Measurements from ENCODE around the gene SLC66A3.

The SLC66A3 gene

DNA sequence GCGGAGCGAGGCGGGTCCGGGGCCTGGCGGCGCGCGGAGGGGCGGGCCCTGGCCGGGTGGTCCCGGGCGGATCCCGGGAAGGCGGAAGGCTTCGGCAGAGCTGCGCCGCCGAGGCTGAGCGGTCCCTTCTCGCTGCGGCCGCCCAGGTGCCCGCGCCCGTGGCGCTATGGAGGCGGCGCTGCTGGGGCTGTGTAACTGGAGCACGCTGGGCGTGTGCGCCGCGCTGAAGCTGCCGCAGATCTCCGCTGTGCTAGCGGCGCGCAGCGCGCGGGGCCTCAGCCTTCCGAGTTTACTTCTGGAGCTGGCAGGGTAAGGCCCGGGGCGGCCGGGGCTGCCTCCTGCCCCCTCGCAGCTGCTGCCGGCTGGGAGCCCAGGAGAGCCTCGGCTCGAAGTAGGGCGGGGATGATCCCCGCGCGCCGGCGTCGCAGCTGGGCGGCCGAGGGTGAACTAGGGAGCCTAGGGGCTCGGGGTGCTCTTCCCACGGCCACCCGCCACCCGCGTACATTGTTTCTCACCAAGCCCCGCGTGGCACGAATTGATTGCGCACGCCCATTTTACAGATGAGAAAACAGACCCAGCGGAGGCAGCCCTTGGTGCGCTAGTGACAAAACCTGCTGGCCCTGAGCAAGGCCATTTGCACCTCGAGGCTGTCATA, at the start of gene SLC66A3:
Gene SLC66A3, plus strand, starts transcription at position 87 of the 655 bp plus-strand sequence. Its CDS starts 80 bp downstream, at position 167.
- DNase-seq (ENCODE audit: low read depth in 1 of 2, low spot score in 1 of 2) = peak in 1 of 2 donors; percentile 16

DNA sequence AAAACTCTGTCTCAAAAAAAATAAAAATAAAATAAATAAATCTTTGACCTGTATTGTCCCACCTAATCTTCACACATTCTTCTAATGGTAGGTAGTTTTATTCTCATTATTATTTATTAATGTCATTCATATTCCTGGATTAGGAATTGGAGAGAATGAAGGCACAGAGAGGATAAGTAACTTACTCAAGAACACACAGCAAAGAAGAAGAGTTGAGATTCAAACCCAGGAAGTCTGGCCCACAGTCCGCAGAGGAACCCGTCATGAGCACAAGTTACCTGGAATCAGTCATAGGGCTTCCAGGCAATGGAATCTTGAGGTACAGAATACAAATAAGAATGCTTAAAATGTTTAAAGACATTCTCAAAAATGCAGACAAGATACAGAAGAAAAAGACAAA, 46.3 kb upstream of the SLC66A3 start:
- no peak for DNase-seq (ENCODE audit: low read depth in 1 of 2, low spot score in 1 of 2)

DNA sequence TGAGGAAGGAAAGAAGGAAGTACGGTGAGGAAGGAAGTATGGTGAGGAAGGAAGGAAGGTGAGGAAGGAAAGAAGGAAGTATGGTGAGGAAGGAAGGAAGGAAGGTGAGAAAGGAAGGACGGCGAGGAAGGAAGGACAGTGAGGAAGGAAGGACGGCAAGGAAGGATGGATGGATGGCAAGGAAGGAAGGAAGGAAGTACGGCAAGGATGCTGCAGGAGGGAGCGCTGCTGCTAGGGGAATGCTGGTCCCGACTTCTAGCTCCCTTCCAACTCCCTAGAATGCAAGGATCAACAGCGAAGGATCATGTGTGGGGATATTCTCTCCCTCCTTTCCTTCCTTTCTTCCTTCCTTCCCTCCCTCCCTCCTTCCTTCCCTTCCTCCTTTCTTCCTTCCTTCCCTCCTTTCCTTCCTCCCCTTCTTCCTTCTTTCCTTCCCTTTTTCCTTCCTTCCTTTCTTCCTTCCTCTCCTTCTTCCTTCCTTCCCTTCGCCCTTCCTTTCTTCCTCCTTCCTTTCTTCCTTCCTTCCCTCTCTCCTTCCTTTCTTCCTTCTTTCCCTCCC, 42.3 kb upstream of the SLC66A3 start:
- no peak for DNase-seq (ENCODE audit: low read depth in 1 of 2, low spot score in 1 of 2)

DNA sequence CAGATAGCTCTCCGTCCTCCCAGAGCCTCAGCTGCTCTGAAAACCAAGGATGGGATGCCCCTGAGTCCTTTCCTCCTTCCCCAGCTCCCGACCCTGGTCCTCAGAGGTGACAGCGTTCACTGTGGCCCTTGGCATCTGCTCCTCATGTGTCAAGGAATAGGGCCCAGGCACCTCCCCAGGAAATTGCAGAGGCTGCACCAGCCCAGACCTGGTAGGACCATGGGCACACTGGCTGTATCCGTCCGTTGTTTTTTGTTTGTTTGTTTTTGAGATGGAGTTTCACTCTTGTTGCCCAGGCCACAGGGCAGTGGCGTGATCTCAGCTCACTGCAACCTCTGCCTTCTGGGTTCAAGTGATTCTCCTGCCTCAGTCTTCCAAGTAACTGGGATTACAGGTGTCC, 37.5 kb upstream of the SLC66A3 start:
- no peak for DNase-seq (ENCODE audit: low read depth in 1 of 2, low spot score in 1 of 2)

DNA sequence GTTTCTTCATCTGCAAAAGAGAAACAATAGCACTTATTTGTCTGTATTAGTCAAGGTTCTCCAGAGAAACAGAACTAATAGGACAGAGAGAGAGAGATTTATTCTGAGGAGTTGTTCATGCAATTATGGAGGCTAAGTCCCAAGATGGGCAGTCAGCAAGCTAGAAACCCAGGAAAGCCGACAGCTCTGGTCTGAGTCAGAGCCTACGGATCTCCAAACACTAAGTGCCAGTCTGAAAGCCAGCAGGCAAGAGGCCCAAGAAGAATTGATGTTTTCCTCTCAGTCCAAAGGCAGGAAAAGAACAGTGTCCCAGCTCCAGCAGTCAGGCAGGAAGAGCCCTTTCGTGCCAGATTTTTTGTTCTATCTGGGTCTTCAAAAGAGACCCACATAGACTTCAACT, 36.5 kb upstream of the SLC66A3 start:
- DNase-seq (ENCODE audit: low read depth in 1 of 2, low spot score in 1 of 2) = no peak

DNA sequence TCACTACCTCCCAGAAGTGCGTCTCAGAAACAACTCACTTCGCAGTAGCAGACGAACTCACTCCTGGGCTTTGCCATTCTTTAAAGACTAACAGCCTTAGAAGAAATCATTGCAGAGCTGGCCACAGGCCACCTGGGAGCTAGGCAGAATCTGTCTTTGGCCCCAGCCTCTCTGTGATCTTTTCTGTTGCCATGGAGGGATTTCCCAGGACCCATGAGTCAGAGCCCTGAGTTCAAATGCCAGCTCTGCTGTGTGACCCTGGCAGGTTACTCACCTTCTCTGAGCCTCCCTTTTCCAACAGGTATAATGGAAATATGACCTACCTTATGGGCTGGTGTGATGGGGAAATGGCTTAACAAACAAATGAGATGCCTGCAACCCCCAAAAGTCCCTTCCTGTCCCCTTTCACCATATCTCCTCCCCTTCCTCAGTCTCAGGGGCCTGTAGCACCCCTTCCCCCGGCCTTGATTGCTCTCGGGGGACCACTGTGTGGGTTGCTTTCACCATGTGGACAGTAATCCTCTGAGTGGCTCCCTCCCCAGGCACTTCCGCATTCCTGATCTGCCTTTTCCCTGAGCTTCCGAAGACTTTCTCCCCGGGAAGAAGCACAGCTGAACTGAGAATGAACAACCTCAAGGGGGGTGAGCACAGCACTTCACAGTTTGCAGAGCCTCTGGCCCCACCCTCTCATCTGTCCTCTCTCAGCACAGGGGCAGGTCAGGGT, 34.0 kb upstream of the SLC66A3 start:
- DNase-seq (ENCODE audit: low read depth in 1 of 2, low spot score in 1 of 2) = no peak

DNA sequence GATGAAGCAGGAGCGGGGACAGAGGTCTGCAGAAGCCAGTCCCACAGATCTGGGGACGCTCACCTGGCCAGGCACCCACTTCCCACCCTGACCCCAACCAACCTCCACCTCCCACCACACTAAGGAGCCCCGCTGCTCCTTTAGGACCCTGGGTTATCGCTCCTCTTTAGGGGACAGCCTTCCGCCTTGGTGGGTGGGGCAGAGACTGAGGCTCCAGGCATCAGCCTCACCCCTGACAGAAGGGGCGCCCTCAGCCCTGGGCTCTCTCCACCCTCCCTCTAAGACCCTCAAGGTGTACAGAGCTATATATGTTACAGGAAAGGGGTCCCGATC, 33.5 kb upstream of the SLC66A3 start:
- DNase-seq (ENCODE audit: low read depth in 1 of 2, low spot score in 1 of 2) = no peak

DNA sequence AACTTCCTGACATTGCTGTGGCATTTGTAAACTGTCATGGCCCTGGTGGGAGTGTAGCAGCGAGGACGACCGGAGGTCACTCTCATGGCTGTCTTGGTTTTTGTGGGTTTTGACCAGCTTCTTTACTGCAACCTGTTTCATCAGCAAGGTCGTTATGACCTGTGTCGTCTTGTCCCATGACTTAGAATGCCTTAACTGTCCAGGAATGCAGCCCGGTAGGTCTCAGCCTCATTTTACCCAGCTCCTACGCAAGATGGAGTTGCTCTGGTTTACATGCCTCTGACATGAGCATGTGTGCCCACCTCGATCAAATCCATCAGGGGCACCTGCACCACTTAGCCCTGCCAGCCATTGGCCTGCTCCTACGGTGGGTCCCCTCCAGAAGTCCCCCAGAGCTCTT, 32.9 kb upstream of the SLC66A3 start:
- no peak for DNase-seq (ENCODE audit: low read depth in 1 of 2, low spot score in 1 of 2)

DNA sequence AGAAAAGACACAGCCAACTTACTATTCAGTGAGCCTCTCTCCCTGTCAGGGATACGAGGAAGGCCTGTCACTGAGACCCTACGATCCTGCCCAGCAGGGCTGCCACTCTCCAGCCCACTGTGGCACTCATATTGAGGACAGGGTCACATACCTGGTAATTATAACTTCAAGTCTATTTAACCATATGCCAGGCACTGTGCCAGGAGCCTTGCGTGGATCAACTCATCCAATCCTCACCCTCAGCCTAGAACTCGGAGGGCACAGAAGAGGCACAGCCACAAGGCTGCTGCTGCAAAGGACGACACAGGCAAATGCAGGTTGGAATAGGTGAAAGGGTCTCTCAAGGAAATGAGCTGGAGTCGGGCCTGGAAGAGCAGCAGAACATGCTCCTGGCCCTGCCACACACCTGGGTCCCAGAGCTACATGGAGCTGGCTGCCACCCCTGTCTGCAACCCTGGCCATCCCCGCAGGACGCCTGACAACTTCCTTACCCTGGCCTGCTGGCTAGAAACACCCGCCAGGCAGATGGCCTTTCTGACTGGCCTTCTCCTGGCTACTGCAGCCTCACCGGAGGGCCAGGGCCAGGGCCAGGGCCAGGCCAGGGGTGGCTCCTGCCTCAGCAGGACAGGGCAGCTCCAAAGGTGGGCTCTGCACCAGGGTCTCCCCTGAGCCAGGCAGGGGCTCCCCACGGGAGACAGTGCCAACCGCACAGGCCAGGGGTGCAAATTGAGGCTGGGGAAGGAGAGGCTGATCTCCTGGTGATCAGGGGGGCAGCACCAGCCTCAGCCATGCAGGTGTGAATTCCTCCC, 32.1 kb upstream of the SLC66A3 start:
- DNase-seq (ENCODE audit: low read depth in 1 of 2, low spot score in 1 of 2) = no peak

DNA sequence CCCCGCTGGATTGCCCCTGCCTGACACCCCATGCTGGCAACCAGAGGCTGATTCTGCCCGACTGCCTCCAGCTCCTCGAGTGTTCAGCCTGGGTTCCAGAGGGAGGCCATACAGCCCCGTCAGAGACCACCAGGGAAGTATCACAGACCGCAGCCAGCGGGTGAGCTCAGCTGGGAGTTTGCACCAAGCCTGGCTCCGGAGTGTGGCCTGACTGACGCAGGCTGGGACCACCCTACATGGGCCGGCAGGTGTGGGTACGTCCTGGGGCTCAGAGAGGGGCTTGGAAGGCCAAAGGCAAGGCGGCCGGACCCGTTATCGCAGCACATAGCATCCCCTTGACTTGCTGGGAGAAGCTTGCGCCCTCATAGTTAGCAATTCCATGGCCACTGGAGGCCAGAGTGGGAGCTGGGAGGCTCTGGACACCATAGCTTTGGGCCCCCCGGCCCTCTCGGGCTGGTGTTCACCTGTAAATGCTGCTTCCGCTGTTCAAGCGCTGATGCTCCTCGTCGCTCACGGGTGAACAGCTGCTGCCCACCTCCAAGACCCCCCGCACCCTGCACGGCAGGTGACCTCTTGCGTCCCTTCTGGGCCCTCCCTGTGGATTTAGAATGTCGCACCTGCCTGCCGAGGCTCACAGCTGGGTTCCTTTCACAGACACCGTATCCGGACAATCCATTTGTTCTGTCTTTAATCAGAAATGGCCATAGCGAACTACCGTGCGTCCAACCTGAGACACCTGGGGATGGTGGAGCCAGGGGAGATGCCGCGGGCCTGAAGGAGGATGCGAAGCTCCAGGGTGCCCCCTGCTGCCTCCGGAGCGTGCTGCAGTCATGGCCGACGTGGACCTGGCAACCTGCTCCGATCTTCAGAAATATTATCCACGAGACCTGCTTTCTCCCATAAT, 31.2 kb upstream of the SLC66A3 start:
- peak; percentile 41 to 45 for DNase-seq (ENCODE audit: low read depth in 1 of 2, low spot score in 1 of 2)

DNA sequence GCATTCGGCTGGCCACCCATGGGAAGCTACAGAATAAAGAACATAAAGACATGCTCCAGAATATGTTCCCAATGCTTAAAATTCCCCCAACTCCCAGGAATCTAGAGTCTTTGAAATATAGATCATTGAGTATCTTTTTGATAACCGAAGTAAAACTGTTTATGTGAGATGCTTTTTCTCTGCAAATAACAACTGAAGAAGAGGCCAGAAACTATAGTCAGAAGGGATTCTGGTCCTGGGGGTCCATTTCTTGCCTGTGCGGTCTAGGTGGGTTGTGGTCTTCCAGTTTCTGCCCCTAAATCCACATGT, 30.6 kb upstream of the SLC66A3 start:
- no peak for DNase-seq (ENCODE audit: low read depth in 1 of 2, low spot score in 1 of 2)

DNA sequence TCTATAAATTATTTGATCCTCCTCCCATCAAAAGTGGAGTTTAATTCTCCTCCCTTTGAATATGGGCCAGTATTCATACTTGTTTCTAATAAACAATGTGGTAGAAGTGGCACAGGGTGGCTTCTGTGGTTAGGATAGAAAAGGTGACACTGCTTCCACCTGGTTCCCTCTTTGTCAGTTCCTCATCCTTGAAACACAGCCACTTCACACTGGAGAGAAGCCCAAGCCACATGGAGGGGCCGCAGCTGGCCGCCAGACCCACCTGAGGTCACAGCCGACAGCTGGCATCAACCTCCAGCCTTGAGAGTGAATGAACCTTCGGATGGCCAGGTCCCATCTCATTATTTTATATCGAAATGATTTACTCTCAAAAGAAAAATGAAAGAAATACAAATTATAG, 27.5 kb upstream of the SLC66A3 start:
- no peak for DNase-seq (ENCODE audit: low read depth in 1 of 2, low spot score in 1 of 2)

DNA sequence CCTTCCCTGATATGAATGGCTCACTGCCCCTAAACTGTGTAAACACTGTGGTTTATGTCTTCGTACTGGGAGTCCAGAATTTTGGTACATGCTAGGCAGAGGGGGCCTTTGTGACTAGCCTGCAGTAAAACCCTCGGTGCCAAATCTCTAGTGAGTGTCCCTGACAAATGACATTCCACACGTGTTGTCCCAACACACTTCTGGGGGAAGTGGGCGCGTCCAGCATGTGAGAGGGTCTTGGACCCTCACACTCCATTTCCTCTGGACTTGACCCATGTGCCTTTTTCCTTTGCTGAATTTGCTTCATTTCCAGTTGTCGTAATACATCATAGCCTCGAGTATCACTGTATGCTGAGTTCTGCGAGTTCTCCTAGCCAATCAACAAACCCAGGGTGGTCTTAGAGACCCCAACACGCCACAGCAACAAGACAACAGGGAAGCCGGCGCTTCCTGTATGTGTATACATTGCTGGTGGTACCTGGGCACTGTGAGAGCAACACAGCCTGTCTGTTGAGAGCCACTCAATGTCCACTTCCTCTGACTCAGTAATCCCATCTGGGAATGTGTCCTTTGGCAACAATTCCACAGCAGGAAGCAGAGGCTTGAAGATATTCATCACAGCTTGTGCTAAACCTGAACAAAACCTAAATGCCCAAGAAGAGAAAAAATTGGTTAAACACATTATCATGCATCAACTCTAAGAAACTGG, 26.9 kb upstream of the SLC66A3 start:
- DNase-seq (ENCODE audit: low read depth in 1 of 2, low spot score in 1 of 2) = no peak

DNA sequence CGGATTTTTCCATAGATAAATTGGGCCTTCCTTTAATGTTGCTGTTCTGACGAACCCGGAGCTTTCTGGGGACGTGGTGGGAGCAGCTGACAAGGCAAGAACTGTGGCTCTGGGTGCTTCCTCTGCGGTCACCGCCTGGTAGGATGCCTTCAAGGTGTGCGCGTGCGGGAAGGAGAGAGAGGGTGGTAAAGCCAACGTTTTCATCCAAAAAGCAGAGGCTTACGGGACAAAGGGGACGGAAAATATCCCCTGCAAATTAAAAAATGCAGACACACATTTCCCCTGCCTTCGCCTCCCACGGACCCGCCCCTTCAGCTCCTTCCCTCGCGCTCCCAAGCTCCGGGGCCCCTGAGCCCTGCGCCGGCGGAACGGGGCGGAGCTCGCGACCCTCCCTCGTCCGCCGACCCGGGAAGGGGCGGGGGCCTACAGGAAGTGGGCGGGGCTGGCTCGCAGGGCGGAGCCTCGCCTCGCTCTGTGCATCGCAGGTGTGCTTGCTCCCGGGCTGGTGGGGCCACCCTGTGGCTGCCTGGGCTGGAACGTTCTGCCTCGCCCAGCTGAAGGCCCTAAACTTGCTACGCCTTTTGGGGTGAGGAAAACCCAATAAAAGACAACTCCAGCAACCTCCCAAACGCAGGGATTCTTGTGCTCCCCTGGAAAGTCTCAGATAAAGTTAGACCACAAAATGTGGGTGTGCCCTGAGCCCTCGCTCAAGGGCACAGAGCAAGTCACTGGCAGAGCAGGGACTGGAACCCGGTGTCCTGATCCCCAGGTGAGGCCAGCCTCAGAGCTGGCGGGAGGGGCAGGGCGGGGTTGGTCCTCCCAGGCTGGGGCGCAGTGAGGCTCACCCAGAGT, 25.4 kb upstream of the SLC66A3 start:
- peak; percentile 70 to 74 for DNase-seq (ENCODE audit: low read depth in 1 of 2, low spot score in 1 of 2)

DNA sequence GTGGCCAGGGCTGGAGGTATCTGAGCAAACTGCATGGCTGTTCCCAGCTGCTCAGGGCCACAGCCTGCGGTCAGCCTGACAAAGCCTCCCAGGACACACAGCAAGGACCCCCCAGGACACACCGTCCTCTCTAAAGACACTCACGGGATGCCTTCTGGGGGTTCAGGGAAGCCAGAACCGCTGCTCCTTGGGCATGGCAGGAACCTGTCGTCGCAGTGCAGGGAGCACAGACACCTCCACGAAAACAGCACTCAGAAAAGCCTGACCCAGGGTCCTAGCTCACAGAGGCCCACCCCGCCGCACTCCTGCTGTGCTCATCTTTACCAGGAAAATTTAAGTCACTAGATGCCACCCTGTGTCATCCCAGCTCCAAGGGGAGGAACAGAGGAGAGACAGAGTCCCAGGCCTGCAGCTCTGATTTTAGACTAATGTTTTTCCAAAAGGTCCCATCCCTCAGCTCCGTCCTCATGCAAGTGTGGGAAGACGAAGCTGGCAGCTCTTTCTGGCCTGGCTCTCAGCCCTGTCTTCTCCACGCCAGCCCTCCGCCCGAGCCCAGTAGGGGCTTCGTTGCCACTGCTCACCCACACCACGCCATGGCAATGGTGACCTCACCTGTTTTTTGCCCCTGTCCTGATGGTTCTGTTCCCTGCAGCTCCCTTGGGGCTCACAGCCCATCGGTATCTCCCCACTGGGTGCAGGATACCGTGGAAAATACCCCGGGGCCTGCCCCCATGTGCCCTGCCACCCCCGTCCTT, 23.9 kb upstream of the SLC66A3 start:
- DNase-seq (ENCODE audit: low read depth in 1 of 2, low spot score in 1 of 2) = no peak

DNA sequence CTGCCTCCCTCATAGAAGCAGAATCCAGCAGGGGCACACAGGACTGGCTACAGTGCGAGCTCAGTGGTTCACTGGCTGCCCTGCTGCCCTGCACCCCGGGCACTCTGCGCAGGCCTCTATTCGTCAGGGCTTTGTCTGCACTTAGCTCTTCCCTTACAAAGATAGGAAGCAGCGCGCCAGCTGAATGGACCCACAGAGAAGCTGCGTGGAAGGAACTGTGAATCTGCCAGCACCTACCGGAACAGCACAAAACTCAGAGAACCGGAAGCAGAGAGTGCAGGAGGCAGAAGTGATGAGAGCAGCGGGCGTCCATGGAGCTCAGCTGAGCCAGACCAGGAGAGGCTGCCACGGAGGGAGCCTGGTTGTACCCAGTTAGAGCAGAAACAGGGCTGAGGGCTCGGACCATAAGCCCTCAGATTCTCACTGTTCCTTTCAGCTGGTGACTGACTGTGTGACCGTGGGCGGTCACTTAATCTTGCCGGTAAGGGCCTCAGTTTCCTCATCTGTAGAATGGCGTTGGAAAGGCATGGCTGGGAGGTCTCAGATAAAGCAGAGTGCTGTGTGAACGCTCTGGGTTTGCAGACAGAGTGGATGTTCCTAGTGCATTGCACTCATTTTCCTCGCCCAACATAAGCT, 23.1 kb upstream of the SLC66A3 start:
- DNase-seq (ENCODE audit: low read depth in 1 of 2, low spot score in 1 of 2) = no peak

DNA sequence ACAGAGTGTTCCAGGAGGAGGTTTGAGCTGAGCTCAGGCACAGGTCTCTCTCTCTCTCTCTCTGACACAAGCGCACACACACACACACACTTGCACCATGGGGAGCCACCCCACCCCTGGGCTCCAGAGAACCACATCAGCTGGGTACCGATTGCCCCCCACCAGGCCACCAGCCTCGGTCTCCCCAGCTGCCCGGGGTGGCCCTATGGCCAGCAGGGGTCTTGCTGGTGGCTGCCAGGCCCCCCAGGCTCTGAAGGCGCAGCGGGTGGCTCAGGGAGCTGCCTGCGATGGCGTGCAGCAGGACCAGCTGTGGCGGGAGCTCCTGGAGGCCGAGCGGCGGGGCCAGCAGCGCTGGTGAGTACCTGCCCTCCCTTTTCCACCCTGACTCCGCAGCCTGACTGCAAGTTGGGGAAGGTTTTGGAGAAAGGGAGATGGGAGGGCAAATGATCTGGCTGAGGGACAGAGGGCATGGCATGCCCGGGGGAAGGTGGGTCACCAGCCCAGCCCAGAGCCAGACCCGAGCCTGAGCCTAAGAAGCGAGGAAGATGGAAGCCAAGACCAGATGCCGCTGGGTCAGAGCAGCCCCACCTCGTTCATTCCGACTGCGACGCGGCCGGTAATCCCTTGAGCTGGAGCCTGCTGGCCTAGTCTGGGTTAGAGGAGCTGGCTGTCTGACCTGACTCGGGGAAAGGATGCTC, 21.9 kb upstream of the SLC66A3 start:
- DNase-seq (ENCODE audit: low read depth in 1 of 2, low spot score in 1 of 2) = no peak

DNA sequence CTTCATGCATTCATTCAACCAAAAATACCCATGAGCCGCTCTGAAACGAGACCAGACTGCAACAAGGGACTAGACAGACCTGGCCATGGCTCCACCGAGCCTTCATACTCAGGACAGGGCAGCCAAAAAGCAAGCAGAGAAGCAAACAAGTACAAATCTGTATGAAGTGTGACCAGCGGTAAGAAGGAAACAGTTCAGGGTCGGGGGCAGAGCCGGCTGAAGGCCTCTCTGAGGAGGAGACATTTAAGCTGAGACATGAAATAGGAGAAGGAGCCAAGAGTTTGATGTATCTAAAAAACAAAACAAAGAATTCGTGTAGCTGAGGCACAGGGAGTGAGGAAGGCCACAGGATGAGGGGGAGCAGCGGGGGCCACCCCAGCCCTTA, 21.3 kb upstream of the SLC66A3 start:
- DNase-seq (ENCODE audit: low read depth in 1 of 2, low spot score in 1 of 2) = no peak
